Effector memory CD8-positive, alpha-beta T cell (primary cell): ENCODE data around the gene GORAB.

Source experiments
- ATAC-seq: fragments of 150-1000 bp; cut with Tn5 transposase; replicated peaks from 2 replicates; pipeline ENCODE4 v1.10.0; 2021; ENCODE audit warnings: mild to moderate bottlenecking, moderate library complexity
- DNase-seq, 3 experiments: peaks; one replicate each; pipeline ENCODE4 v3.0.0; 2021
- H3K27ac Mint-ChIP-seq, 2 donors: one replicate each; pipeline ENCODE4 v1.8.0; 2022; ENCODE audit warnings: mild to moderate bottlenecking in 2 of 2, mixed read lengths in 2 of 2, moderate library complexity in 2 of 2
- H3K27me3 Mint-ChIP-seq, 2 donors: one replicate each; pipeline ENCODE4 v1.8.0; 2022; ENCODE audit warnings: mixed read lengths in 2 of 2
- H3K36me3 Mint-ChIP-seq: one replicate; pipeline ENCODE4 v1.8.0; 2022; ENCODE audit warnings: mild to moderate bottlenecking, moderate library complexity, mixed read lengths; ENCODE audit not compliant: insufficient read depth
- H3K4me1 Mint-ChIP-seq, 2 donors: one replicate each; pipeline ENCODE4 v1.8.0; 2022; ENCODE audit warnings: low read depth in 2 of 2, mixed read lengths in 2 of 2
- H3K4me3 Mint-ChIP-seq, 2 donors: one replicate each; pipeline ENCODE4 v1.8.0; 2022; ENCODE audit warnings: mild to moderate bottlenecking in 2 of 2, mixed read lengths in 2 of 2, moderate library complexity in 2 of 2
- H3K9me3 Mint-ChIP-seq, 2 donors: one replicate each; pipeline ENCODE4 v1.8.0; 2022; ENCODE audit warnings: mixed read lengths in 2 of 2

Gene GORAB

GRCh38 chr1:170548497-170548896 is 16.5 kb downstream of the GORAB start:
- Mint-ChIP-seq H3K36me3 (peaks cover 59% of the 10 kb centered on the region), H3K9me3 (peaks cover 0 to 2% of the 10 kb centered on the region in 2 donors), H3K27me3 (no peaks in the 10 kb centered on the region), H3K4me1 (peaks cover 0 to 9% of the 10 kb centered on the region in 2 donors), H3K4me3 (no peak overlapping the region), H3K27ac (peak overlapping the region in 1 of 2 donors; percentile 62)
- ATAC-seq (no peak), DNase-seq (no peak)

- Mint-ChIP-seq H3K27me3 (no peaks in the 10 kb centered on the region), H3K36me3 (peaks cover 16% of the 10 kb centered on the region), H3K27ac (no peak overlapping the region), H3K4me1 (peaks cover 0 to 4% of the 10 kb centered on the region in 2 donors), H3K4me3 (no peak overlapping the region), H3K9me3 (no peaks in the 10 kb centered on the region)
- no peak for DNase-seq
- ATAC-seq = no peak
Measured at GRCh38 chr1:170555370-170555769, 23.4 kb downstream of the GORAB start.

- Mint-ChIP-seq H3K4me1 (no peaks in the 10 kb centered on the region), H3K36me3 (peaks cover 12% of the 10 kb centered on the region), H3K4me3 (no peak overlapping the region), H3K9me3 (no peaks in the 10 kb centered on the region), H3K27me3 (no peaks in the 10 kb centered on the region), H3K27ac (no peak overlapping the region)
- ATAC-seq (no peak), DNase-seq (no peak)
Measured at GRCh38 chr1:170556917-170557316, 25.0 kb downstream of the GORAB start.

DNA sequence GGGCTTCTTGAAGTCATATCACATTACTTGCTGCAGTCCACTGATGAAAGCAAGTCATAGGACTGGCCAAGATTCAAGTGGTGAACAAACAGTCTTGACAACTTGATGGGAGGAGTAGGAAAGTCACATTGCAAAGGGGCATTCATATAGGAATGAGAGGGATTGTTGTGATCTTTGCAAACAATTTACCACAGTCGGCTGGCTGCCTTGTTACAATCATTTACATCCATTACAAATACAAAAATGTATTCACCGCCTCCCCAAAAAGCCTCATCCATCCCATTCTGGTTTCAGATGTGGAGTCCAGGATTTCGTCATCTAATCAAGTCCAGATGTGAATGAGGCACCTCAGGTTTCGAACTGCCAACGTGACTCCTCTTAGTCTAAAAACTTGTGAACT is 26.8 kb downstream of the GORAB start:
- Mint-ChIP-seq H3K36me3 (peaks cover 5% of the 10 kb centered on the region), H3K27ac (no peak overlapping the region), H3K27me3 (no peaks in the 10 kb centered on the region), H3K4me3 (no peak overlapping the region), H3K4me1 (peaks cover 3 to 7% of the 10 kb centered on the region in 2 donors), H3K9me3 (no peaks in the 10 kb centered on the region)
- no peak for DNase-seq
- ATAC-seq = no peak

DNA sequence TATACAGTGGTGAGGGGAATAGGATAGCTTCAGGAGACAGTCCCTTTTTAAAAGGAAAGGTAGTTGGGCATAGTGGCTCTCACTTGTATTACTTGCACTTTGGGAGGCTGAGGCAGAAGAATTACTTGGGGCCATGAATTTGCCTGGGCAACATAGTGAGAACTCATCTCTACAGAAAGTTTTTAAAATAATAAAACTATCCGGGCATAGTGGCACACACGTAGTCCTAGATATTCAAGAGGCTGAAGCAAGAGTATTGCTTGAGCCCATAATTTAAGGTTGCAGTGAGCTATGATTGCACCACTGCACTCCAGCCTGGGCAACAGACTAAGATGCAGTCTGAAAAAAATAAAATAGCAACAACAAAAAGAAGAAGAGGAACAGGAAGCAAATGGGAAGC is 27.2 kb downstream of the GORAB start:
- Mint-ChIP-seq H3K27me3 (no peaks in the 10 kb centered on the region), H3K27ac (no peak overlapping the region), H3K9me3 (no peaks in the 10 kb centered on the region), H3K36me3 (peaks cover under 1% of the 10 kb centered on the region), H3K4me1 (peaks cover 3 to 7% of the 10 kb centered on the region in 2 donors), H3K4me3 (no peak overlapping the region)
- no peak for ATAC-seq
- DNase-seq = no peak

DNA sequence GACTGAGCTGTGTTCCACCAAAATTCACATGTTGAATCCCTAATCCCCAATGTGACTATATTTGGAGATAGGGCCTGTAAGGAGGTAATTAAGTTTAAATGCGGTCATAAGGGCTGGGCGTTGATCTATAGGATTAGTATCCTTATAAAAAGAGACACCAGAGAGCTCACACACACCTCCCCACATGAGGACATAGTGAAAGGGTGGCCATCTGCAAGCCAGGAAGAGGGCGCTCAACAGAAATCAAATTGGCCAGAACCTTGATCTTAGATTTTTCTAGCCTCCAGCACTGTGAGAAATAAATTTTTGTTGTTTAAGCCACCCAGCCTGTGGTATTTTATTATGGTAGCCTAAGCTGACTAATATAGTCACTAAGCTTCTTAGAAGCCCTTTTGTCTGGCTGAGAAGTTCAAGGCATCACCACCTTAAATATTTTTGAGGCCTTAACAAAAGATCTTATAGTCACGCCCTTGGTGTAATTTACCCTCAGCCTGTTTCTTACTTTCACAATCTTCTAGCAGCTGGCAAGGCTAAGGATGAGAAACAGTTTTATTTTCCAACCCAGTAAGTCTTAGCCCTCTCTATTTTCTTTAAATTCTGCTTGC is 28.8 kb downstream of the GORAB start:
- DNase-seq (no peak), ATAC-seq (no peak)
- Mint-ChIP-seq H3K27me3 (no peaks in the 10 kb centered on the region), H3K9me3 (no peaks in the 10 kb centered on the region), H3K4me1 (peaks cover 3 to 7% of the 10 kb centered on the region in 2 donors), H3K27ac (no peak overlapping the region), H3K4me3 (no peak overlapping the region), H3K36me3 (no peaks in the 10 kb centered on the region)

DNA sequence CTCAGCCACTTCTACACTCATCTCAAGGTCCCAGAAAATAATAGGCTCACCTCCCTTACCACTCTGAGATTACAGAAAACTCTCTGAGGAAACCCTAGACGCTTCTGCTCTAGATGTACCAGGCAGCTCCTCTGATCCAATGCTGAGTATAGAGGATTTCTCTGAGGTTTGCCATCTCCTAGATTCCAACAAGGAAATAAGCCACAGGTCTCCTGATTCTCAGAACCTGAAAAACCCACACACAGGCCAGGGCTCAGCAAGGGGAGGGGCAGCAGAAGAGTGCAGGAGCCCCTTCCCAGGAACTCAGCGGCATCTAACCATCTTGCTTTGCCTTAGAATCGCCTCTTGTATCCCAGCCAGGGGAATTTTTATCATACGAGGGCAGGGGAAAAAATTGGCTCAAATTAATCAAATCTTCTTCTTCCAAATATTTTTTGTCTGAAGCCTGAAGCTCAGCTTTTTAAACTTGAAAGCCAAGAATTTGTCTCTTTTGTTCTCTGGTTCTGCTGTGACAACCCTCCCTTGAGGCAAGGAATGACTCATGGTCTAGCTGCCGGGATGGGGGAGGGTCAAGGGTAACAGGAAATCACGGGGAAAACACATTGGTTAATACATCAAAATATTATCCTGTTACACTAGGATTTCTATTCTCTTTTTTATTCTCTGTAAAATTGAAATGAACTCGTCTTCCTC is 30.8 kb downstream of the GORAB start:
- DNase-seq (no peak), ATAC-seq (peak; percentile 31)
- Mint-ChIP-seq H3K27me3 (peaks cover 0 to 9% of the 10 kb centered on the region in 2 donors), H3K27ac (peak overlapping the region; percentile 15 to 24), H3K36me3 (no peaks in the 10 kb centered on the region), H3K4me3 (no peak overlapping the region), H3K4me1 (peaks cover 3 to 7% of the 10 kb centered on the region in 2 donors), H3K9me3 (no peaks in the 10 kb centered on the region)

- H3K4me1 Mint-ChIP-seq = peaks cover 3 to 7% of the 10 kb centered on the region in 2 donors
- no peak for ATAC-seq
Measured at GRCh38 chr1:170567214-170567613, 35.2 kb downstream of the GORAB start.

DNA sequence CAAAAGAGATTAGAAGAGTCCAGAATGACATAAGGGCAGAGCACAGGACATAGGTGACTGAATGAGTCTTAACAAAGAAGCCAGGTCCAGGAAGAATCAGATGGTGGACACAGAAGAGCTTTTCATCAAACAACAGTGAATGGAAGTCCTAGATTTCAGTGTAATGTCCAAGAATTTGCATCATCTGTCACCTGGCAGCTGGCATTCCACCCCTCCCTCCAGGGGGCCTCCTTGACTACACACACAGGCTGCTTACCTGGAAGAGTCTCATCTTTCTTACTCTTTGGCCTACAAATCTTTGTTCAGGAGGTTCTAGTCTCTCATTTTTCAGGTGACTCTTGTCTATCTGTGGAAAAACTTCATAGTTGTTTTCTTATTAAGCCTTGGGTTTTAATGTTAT is 36.2 kb downstream of the GORAB start:
- Mint-ChIP-seq H3K9me3 (peaks cover 1 to 8% of the 10 kb centered on the region in 2 donors), H3K27me3 (peaks cover 20 to 33% of the 10 kb centered on the region in 2 donors), H3K4me3 (no peak overlapping the region), H3K27ac (no peak overlapping the region), H3K4me1 (peaks cover under 1 to 4% of the 10 kb centered on the region in 2 donors), H3K36me3 (no peaks in the 10 kb centered on the region)
- no peak for ATAC-seq
- DNase-seq = no peak

More at GRCh38 chr1:170567214-170567613, 35.2 kb downstream of the GORAB start:
- H3K36me3 Mint-ChIP-seq = no peaks in the 10 kb centered on the region
- DNase-seq = no peak
- H3K9me3 Mint-ChIP-seq = peaks cover 1 to 6% of the 10 kb centered on the region in 2 donors
- no peak overlapping the region for H3K27ac Mint-ChIP-seq
- peaks cover 20 to 26% of the 10 kb centered on the region in 2 donors for H3K27me3 Mint-ChIP-seq
- no peak overlapping the region for H3K4me3 Mint-ChIP-seq

- H3K36me3 Mint-ChIP-seq = no peaks in the 10 kb centered on the region
- H3K27ac Mint-ChIP-seq = no peak overlapping the region
- no peaks in the 10 kb centered on the region for H3K4me1 Mint-ChIP-seq
- DNase-seq (no peak), ATAC-seq (no peak)
- H3K9me3 Mint-ChIP-seq = peaks cover 1 to 5% of the 10 kb centered on the region in 2 donors
- no peak overlapping the region for H3K4me3 Mint-ChIP-seq
- H3K27me3 Mint-ChIP-seq = peaks cover 21 to 44% of the 10 kb centered on the region in 2 donors
Measured at GRCh38 chr1:170576980-170577379, 45.0 kb downstream of the GORAB start.

- H3K27me3 Mint-ChIP-seq = peaks cover 10 to 44% of the 10 kb centered on the region in 2 donors
- no peaks in the 10 kb centered on the region for H3K4me1 Mint-ChIP-seq
- ATAC-seq (no peak), DNase-seq (no peak)
- H3K4me3 Mint-ChIP-seq = no peak overlapping the region
- H3K36me3 Mint-ChIP-seq = no peaks in the 10 kb centered on the region
- H3K9me3 Mint-ChIP-seq = no peaks in the 10 kb centered on the region
- H3K27ac Mint-ChIP-seq = no peak overlapping the region
Measured at GRCh38 chr1:170578359-170578758, 46.4 kb downstream of the GORAB start.

DNA sequence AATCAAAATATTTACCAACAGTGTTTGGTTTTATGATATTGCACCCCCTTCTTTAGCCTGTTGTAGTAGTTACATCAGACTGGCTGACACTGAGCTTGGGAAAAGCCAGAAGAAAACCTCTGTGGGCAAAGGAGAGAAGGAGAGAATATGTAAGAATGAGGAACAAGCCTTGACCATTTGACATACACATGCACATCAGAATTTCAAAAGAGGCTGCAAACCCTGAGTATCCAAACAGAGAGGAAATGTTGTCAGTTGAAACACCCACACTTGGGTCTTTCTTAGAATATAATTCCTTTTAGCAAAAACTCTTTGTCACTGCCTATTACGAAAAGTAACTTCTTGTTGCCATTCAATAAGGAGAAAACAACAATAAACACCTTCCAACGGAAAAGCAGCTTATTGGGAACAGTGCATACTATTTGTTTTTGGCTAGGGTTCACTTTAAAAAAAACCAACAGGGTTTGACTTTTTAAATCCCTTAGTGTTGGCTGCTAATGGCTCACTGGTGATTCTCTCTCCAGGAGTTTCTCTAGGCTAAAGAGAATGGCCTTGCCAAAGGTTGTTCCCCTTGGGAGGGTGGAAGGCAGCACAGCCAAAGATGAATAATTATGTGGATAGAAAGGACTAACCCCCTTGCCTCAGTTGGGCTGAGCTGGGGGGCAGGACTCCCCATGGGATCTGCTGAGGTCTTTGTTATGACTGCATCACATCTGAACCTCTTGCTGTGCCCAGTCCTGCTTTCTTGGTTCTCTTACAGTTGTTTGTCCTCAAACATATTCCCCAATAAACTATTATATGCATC is 48.9 kb downstream of the GORAB start:
- no peaks in the 10 kb centered on the region for H3K9me3 Mint-ChIP-seq
- DNase-seq = no peak
- H3K4me1 Mint-ChIP-seq = no peaks in the 10 kb centered on the region
- ATAC-seq = no peak
- H3K36me3 Mint-ChIP-seq = no peaks in the 10 kb centered on the region
- H3K27me3 Mint-ChIP-seq = peaks cover 13 to 44% of the 10 kb centered on the region in 2 donors
- no peak overlapping the region for H3K27ac Mint-ChIP-seq
- H3K4me3 Mint-ChIP-seq = no peak overlapping the region

- Mint-ChIP-seq H3K27me3 (peaks cover 35 to 48% of the 10 kb centered on the region in 2 donors), H3K4me1 (no peaks in the 10 kb centered on the region), H3K9me3 (no peaks in the 10 kb centered on the region), H3K4me3 (no peak overlapping the region), H3K27ac (no peak overlapping the region), H3K36me3 (no peaks in the 10 kb centered on the region)
- no peak for ATAC-seq
- DNase-seq = no peak
Measured at GRCh38 chr1:170583186-170583585, 51.2 kb downstream of the GORAB start.
